K562 (cell line): ENCODE data around the gene ZNF652. TPM values are rescaled to one million over a fixed set of nuclear protein-coding genes. Genes with fewer than 3 reads are reported as not detected.
A peak's percentile ranks its signal among the peaks of the same experiment; 100 is the strongest.

ENCODE experiments used
- ARID1B ChIP-seq: fragments of 450-650 bp; IDR thresholded peaks from 2 replicates; pipeline ENCODE4 v1.6.1; 2016; ENCODE audit warnings: antibody characterized with exemption, mild to moderate bottlenecking, inconsistent platforms
- ATF7 ChIP-seq: fragments of 450-650 bp; IDR thresholded peaks from 2 replicates; pipeline ENCODE4 v1.7.1; 2014; ENCODE audit warnings: mild to moderate bottlenecking, moderate library complexity
- CBX3 ChIP-seq, 2 experiments: IDR thresholded peaks; 1 replicate in 1 of 2; 2 replicates in 1 of 2; pipeline ENCODE4 v1.6.1; 2012; ENCODE audit warnings: inconsistent platforms in 2 of 2, low read length in 2 of 2, borderline replicate concordance in 1 of 2, control low read depth in 1 of 2
- ETV6 ChIP-seq, 3 experiments: fragments of 150-350 bp in 1 of 3; sonication (generic) in 1 of 3; formaldehyde crosslinking in 1 of 3; IDR thresholded peaks; 2 replicates each; pipeline versions ENCODE4 v1.6.1 to v1.8.0; 2014 to 2022; ENCODE audit warnings: borderline replicate concordance in 2 of 3, low read depth in 2 of 3, antibody characterized with exemption in 1 of 3, low read length in 1 of 3, mild to moderate bottlenecking in 1 of 3, missing genetic modification reagents in 1 of 3
- HINFP ChIP-seq: fragments of 450-650 bp; conservative IDR thresholded peaks from 2 replicates; pipeline ENCODE4 v1.6.1; 2016; ENCODE audit warnings: missing genetic modification characterization, low read depth, mild to moderate bottlenecking, control low read depth, missing compliant biosample characterization
- JUN ChIP-seq, 2 experiments: sonication (generic) in 1 of 2; formaldehyde crosslinking in 1 of 2; IDR thresholded peaks; 2 replicates each; pipeline versions ENCODE4 v1.6.1 to v1.8.0; 2012 to 2022; ENCODE audit warnings: borderline replicate concordance in 2 of 2, mild to moderate bottlenecking in 2 of 2, improper control_type of control experiment in 1 of 2, low read depth in 1 of 2, low read length in 1 of 2, missing genetic modification reagents in 1 of 2
- MIER1 ChIP-seq: fragments of 450-650 bp; IDR thresholded peaks from 2 replicates; pipeline ENCODE4 v1.6.1; 2016; ENCODE audit warnings: antibody characterized with exemption, mild to moderate bottlenecking, low read depth
- NFIC ChIP-seq: fragments of 450-650 bp; IDR thresholded peaks from 2 replicates; pipeline ENCODE4 v1.6.1; 2017; ENCODE audit warnings: mild to moderate bottlenecking, inconsistent platforms
- RUNX1 ChIP-seq: sonication (generic); IDR thresholded peaks from 2 replicates; pipeline ENCODE4 v1.6.1; 2016; ENCODE audit warnings: antibody characterized with exemption, low read depth
- TBP ChIP-seq: optimal IDR thresholded peaks from 2 replicates; pipeline ENCODE3; 2011; ENCODE audit warnings: low read depth, low read length, improper control_type of control experiment
- TCF3 ChIP-seq: sonication (generic); formaldehyde crosslinking; IDR thresholded peaks from 2 replicates; pipeline ENCODE4 v1.4.0; 2020; ENCODE audit warnings: mild to moderate bottlenecking, missing genetic modification reagents
- XRCC4 ChIP-seq: IDR thresholded peaks from one replicate; pipeline ENCODE4 v1.6.1; 2011; ENCODE audit not compliant: insufficient read depth, insufficient read length; ENCODE audit errors: extremely low read depth
- ZC3H11A ChIP-seq: IDR thresholded peaks from 2 replicates; pipeline ENCODE4 v1.6.1; 2012; ENCODE audit warnings: low read depth, low read length, improper control_type of control experiment
- ZNF232 ChIP-seq: sonication (generic); formaldehyde crosslinking; IDR thresholded peaks from 2 replicates; pipeline ENCODE4 v1.8.0; 2022; ENCODE audit warnings: mild to moderate bottlenecking, missing genetic modification reagents
- ZNF57 ChIP-seq: fragments of 450-650 bp; formaldehyde crosslinking; IDR thresholded peaks from 2 replicates; pipeline ENCODE4 v1.4.0; 2020; ENCODE audit warnings: mild to moderate bottlenecking, moderate library complexity
- polyA plus RNA-seq, 8 experiments: library from polyadenylated mRNA; depleted of rRNA in 4 of 8; stranded (reverse) in 5 of 8; unstranded in 3 of 8; fragments of >200 nt; fragmentation: Nextera tagmentation in 2 of 8; fragmentation: Illumina TruSeq in 1 of 8; extraction: Ambion mirVana in 2 of 8; extraction: Trizol in 1 of 8; gene quantifications; 2 replicates each; pipeline versions ENCODE4 v1.2.1 to v1.2.3, GENCODE V29; 2011 to 2014; ENCODE audit warnings: inconsistent platforms in 1 of 8, missing spikeins in 1 of 8
- total RNA-seq, 7 experiments: library from RNA; depleted of rRNA in 6 of 7; stranded (reverse); fragments of >200 nt in 6 of 7; fragmentation: Illumina TruSeq in 2 of 7; extraction: Trizol in 2 of 7; gene quantifications; 2 replicates each; pipeline versions ENCODE4 v1.2.1 to v1.2.3, GENCODE V29; 2011 to 2021; ENCODE audit warnings: low replicate concordance in 1 of 7
- TF ChIP-seq, protein P1 (sequence below), 2 experiments: fragments of 450-650 bp in 1 of 2; sonication (generic) in 1 of 2; formaldehyde crosslinking in 1 of 2; IDR thresholded peaks; 2 replicates each; pipeline versions ENCODE4 v1.7.1 to v1.9.0; 2016 to 2022; ENCODE audit warnings: inconsistent platforms in 1 of 2, mild to moderate bottlenecking in 1 of 2, missing genetic modification reagents in 1 of 2

ZNF652 gene
- total and polyA plus RNA-seq, 9 of the 15 experiments (the other 6 are each of a cell fraction or from before 2014, with no cell fraction given) = 5.1 to 15.5 (median 7.8) TPM

GRCh38 chr17:49361129-49361901 lies 735 bp downstream of the ZNF652 start (continued):
- TF ChIP-seq, protein P1, sequence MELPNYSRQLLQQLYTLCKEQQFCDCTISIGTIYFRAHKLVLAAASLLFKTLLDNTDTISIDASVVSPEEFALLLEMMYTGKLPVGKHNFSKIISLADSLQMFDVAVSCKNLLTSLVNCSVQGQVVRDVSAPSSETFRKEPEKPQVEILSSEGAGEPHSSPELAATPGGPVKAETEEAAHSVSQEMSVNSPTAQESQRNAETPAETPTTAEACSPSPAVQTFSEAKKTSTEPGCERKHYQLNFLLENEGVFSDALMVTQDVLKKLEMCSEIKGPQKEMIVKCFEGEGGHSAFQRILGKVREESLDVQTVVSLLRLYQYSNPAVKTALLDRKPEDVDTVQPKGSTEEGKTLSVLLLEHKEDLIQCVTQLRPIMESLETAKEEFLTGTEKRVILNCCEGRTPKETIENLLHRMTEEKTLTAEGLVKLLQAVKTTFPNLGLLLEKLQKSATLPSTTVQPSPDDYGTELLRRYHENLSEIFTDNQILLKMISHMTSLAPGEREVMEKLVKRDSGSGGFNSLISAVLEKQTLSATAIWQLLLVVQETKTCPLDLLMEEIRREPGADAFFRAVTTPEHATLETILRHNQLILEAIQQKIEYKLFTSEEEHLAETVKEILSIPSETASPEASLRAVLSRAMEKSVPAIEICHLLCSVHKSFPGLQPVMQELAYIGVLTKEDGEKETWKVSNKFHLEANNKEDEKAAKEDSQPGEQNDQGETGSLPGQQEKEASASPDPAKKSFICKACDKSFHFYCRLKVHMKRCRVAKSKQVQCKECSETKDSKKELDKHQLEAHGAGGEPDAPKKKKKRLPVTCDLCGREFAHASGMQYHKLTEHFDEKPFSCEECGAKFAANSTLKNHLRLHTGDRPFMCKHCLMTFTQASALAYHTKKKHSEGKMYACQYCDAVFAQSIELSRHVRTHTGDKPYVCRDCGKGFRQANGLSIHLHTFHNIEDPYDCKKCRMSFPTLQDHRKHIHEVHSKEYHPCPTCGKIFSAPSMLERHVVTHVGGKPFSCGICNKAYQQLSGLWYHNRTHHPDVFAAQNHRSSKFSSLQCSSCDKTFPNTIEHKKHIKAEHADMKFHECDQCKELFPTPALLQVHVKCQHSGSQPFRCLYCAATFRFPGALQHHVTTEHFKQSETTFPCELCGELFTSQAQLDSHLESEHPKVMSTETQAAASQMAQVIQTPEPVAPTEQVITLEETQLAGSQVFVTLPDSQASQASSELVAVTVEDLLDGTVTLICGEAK (IDR thresholded peaks at IDR 0.05) = peak; percentile 19; the same call in 1 of the 2 replicates
- TF ChIP-seq, protein P1 (CRISPR knock-in tag; IDR thresholded peaks at IDR 0.05) = no peak
- peak; percentile 36 for TF ChIP-seq TBP
- TF ChIP-seq ARID1B = peak; percentile 68
- TF ChIP-seq ZNF232 (CRISPR knock-in tag) = no peak
- no peak for TF ChIP-seq ZNF57 (CRISPR knock-in tag)
- no peak for TF ChIP-seq HINFP (tag)
- peak; percentile 86; the same call in 1 of the 2 replicates for TF ChIP-seq RUNX1
- TF ChIP-seq XRCC4 = no peak
- TF ChIP-seq ATF7 = no peak
- no peak for TF ChIP-seq ETV6 (IDR thresholded peaks at IDR 0.05; ENCODE audit: borderline replicate concordance in 1 of 2, low read depth in 2 of 2, low read length in 1 of 2)
- TF ChIP-seq ETV6 (CRISPR knock-in tag; IDR thresholded peaks at IDR 0.05; ENCODE audit: borderline replicate concordance) = no peak
- no peak for TF ChIP-seq MIER1
- TF ChIP-seq JUN (IDR thresholded peaks at IDR 0.05; ENCODE audit: borderline replicate concordance, low read depth, low read length) = no peak
- no peak for TF ChIP-seq JUN (CRISPR knock-in tag; IDR thresholded peaks at IDR 0.05; ENCODE audit: borderline replicate concordance)
- no peak; the same call in 1 of the 2 replicates for TF ChIP-seq NFIC
- no peak for TF ChIP-seq ZC3H11A
- no peak for TF ChIP-seq CBX3 (IDR thresholded peaks at IDR 0.05; ENCODE audit: borderline replicate concordance in 1 of 2, low read length in 2 of 2)
- TF ChIP-seq TCF3 (CRISPR knock-in tag) = peak; percentile 61
